ENCODE measurements around the gene PLXNC1.
A peak's percentile ranks its signal among the peaks of the same experiment; 100 is the strongest.

Gene PLXNC1

DNA sequence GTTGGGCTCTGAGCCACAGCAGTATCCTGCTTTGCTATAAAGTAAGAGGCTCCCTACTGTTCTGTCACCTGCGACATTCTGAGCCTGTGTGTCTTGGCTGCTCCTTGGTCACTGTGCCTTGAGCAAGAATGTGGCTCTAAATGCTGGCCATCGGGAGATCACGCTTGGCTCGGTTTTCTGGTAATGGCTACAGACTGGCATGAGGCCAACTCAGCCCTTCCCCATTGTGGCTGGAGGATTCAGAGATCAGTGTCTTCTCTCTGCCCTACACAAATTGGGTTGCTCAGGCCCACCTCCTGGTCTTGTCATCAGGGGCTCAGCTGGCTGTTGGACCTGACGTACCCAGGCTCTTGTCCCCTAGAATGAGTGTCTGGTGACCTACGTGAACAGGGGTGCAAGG, 94.5 kb downstream of the PLXNC1 start:
- DNase-seq (ENCODE audit: low read depth) = no peak

DNA sequence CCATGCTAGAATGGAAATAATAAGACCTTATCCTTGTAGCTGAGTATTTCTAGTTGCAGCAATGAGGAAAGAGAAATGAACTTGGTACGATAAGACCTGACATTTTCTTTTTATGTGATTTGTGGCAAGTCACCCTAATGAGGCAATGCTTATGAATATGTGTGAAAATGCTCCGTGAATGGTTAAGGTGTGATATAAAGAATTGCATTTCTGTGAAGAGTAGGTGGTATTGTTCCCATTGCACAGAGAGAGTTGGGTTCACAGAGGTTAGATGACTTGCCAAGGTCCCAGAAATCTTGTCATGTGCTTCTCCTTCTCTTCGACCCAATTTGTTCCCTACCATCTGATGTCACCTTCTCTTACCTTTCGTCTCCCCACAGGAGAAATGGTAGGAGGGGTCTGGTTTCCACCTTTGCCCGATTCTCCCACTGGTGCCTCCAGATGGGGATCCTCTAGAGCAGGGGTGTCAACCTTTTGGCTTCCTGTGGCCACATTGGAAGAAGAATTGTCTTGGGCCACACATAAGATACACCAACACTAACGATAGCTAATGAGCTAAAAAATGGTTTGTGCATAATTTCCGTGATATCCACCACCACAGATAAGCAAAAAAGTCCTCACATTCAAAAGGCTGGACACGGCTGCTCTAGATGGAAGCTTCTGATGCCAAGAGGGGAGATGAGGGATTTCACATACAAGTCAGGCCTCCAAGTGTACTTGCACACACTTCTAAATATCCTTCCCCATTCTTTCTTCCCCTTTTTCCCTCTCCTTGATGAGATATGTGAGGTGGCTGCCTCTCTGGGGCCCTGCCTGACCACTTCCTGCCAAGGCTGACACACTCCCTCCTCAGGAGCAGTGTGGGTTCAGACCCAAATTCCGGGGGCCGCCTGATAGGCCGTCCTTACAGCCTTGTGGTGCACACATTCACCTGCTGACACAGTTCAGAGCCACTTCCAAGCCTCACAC, 96.1 kb downstream of the PLXNC1 start:
- no peak for DNase-seq (ENCODE audit: low read depth)

DNA sequence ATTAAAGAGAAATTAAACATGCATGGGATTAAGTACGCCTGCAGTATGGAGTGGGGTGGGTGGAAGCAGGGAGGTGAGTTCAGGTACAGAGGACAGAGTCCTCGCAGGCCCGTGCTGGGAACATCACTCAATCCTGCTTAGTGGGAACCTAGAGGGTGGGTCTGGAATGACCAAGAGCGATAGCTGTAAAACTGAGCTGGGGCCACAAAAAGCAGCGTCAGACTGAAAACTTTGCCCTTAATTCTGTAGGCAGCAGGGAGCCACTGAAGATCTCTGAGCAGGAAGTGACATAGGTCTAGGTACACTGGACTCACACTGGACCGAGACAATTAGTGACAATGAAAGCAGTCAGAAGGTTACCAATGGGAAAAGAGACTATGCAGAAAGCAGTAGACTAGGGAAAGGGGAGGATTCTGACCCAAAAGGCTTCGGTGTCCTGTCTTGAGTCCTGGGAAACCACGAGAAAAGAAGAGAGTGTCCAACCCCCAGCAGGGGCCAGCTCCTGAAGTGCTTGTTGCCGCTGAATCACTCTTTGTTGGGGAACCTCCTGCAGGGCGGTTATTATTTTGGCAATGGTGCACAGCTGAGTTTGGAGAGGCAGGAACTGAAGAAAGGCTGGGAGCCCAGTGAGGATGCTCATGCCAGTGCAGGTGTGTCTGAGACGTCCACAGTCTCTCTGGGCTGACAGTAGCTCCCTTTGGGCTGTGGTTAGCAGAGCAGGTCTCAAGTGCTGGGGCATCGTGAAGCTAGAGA, 97.4 kb downstream of the PLXNC1 start:
- no peak for DNase-seq (ENCODE audit: low read depth)

DNA sequence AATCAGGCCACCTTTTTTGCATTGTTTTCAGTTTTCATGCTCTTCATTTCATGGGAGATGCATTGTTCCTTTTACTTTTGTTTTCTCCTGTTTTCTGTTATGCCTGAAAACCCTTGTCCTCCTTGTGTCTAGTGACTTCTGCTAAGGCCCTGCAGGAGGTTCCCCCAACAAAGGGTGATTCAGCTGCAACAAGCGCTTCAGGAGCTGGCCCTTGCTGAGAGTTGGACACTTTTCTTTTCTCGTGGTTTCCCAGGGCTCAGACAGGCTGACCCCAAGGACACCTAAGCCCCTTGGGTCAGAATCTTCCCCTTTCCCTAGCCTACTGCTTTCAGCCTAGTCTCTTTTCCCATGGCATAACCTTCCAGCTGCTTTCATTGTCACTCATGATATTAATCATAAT, 98.9 kb downstream of the PLXNC1 start:
- no peak for DNase-seq (ENCODE audit: low read depth)

DNA sequence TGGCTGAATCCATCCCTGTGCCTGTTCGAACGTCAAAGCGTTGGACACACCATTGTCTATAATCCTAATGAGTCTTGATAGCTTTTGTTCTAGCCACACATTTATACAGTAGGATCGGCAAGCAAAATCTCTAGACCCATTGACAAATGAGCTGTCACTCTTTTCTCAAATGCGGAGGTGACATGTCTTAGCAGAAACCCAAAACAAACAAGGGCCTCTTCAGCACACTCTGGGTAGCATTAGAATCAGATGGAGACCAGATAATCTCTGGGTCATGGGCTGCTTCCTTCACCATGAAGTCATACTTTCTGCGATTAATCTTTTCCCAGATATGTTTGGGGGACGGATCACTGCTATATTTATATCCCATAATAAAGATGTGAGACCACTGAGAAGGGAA, 100.2 kb downstream of the PLXNC1 start:
- DNase-seq (ENCODE audit: low read depth) = no peak

DNA sequence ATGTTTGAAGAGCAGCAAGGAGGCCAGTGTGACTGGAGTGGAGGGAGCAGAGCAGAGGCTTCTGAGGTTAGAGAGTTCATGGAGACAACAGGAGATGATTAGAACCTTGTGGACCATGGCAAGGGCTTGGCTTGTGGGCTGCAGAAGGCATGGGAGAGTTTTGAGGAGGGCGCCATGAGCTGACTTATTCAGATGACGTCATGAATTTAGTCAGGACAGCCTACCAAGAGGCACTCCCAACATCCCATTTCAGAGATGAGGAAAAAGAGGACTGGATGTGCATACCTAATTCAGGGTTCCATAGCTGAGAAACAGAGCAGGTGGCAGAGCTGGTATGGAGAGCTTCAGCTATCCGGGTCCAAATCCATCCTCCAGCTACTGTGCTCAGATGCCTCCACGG, 101.8 kb downstream of the PLXNC1 start:
- DNase-seq (ENCODE audit: low read depth) = no peak

DNA sequence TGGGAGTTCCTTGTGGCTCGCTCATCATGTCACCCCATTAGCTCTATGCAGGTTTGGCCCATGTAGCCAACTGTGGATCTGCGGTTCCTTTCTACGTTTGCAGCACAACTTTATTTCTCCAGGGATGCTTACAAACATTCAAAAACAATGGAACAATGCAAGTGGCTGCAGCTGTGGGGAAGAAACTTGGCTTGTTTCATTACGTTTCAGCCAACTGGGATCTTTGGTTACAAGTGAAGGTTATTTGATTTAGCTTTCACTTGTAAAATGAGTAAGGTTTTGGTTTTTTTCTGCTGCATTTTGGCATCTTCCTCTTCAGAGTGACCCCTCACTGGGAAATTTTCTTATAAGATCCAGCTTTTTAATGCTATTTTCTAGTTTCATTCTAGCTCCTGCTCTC, 105.9 kb downstream of the PLXNC1 start:
- DNase-seq (ENCODE audit: low read depth) = no peak

DNA sequence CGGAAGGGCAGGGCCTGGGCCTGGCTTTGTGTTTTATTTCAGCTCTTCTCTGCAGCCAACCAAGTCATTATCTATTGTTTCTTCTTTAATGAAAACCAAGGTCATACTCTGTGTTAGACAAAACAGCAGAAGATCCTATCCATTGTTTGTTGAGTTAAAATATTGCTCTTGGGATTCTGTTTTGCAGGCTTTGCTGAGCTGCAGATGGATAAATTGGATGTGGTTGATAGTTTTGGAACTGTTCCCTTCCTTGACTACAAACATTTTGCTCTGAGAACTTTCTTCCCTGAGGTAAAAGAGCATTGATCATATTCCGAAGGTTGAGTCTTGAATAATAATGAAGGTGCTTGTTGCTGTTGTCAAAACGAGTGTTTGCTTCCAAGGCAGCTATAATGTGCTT, 106.6 kb downstream of the PLXNC1 start:
- DNase-seq (ENCODE audit: low read depth) = no peak

DNA sequence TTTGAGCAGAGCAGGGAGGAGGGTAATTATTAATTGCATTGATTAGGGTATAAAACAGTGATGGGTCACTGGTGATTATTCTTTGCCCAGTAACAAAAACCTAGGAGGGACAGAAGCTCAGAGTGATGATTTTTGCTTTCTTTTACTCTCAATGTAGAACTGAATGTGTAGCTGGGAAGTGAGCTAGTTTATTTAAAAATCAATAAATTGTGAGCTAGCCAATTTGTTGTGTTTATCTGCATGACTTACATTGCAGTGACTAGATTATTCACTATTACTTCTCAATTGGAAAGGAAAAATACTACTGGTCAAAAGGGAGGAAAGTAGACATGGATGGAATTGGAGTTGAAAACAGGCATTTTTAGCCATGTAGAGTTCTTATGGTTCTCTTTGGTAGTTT, 107.1 kb downstream of the PLXNC1 start:
- DNase-seq (ENCODE audit: low read depth) = no peak

DNA sequence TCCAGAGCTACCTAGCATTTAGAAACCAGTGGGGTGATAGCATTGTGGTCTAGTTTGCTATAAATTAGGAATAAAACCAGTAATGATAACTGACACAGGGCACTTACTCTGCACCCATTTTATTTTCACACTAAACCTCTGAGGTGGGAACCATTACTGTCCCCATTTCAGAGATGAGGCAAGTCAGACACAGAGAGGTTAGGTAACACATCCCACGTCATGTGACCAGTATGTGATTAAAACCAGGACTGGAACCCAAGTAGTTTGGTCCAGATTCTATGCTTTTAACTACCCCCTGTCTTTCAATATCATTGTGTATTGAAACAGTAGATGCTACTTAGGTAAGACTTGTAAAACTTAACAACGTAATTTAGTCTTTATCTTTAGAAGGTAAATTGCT, 110.2 kb downstream of the PLXNC1 start:
- no peak for DNase-seq (ENCODE audit: low read depth)

DNA sequence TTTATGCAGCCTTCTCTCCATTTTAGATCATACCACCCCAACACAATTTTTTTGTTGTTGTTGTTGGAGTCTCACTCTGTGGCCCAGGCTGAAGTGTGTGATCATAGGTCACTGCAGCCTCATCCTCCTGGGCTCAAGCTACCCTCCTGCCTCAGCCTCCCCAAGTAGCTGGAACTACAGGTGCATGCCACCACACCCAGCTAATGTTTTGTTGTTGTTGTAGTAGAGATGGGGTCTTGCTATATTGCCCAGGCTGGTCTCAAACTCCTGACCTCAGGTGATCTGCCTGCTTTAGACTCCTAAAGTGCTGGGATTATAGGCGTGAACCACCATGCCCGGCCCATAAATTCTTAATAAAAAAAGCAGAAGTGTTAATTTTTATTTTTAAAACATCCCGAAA, 111.6 kb downstream of the PLXNC1 start:
- no peak for DNase-seq (ENCODE audit: low read depth)

DNA sequence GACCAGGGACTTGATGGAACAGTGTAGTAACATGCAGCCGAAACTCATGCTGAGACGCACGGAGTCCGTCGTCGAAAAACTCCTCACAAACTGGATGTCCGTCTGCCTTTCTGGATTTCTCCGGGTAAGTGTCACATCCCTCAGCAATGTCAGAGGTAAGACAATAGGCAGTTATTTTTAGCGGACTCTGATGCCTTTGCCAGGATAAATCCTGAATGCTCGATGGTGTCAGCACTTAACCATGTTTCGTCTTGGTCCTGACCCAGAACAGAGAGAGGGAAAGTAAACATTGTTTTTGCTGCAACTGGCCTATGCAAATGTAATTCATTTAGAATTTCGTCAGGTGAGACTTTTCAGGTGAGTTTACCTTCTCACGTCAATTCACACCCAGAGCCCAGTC, 112.3 kb downstream of the PLXNC1 start:
- no peak for DNase-seq (ENCODE audit: low read depth)

DNA sequence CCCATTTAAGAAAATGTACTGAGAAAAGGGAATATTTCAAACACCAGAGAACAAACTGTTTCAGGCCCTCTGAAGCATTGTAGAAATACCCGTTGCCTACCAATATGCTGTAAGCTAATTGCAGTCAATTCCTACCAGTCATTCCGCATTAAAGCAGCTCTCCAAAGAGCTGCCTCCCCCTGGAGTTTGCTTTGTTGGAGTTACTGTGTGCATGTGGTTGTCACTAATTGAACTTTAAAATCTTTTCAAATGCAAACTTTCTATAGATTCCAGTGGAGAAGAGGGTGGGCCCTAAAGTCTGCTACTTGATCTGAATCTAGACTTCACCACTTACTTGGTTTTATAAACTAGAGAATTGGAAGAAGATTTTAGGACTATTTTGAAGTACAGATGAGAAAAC, 112.7 kb downstream of the PLXNC1 start:
- DNase-seq (ENCODE audit: low read depth) = no peak

DNA sequence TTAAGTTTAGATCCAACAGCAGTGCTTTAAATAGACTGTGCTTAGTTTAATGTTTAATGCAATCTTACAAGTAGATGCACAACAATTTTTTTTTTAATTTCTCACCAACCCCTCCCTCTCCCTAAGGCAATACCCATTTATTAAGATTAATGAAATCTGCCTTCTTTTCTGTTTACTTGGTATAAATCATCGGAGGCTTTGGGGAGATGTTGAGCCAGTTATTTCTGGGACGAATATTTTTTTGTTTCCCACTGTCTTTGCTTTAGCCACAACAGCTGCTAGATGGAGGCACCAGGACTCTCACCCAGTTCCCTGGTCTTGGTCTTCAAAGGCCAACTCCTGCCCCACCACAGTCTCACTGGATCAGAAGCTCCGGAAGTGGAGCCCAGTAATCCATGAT, 113.4 kb downstream of the PLXNC1 start:
- no peak for DNase-seq (ENCODE audit: low read depth)

DNA sequence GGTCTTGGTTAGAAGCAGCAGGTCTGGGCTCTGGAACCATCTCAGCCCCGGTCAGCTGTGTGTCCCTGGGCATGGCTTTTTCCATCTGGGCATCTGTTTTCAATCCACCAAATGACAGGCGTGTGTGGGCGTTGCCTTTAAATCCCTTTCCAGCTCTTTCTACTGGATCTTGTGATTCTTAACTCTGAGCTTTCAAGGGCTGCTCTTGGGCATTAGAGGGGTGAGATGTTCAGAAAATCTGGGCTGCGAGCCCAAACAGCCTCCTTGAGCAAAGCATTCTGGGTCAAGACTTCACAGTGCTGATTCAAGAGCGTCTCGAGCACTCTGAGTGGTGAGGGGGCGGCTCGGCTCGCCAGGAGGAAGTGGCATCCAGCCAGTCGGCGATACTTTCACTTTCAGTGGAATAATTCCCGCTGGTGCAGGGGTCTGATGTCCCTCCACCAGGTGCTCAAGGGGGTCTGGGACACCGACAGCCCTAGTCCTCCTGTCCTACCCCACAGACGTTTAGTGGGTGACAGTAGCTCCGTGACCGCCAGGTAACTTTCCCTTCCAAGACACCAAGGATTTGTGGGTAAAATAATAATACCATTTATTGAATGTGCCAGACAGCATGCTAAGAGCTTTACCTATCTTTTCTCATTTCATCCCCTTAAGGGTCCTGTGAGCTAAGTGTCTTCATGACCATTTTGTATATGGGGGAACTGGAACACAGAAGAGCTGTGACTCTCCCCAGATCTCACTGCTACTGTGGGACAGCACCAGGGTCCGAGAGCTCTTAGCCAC, 114.0 kb downstream of the PLXNC1 start:
- peak; percentile 89 for DNase-seq (ENCODE audit: low read depth)

DNA sequence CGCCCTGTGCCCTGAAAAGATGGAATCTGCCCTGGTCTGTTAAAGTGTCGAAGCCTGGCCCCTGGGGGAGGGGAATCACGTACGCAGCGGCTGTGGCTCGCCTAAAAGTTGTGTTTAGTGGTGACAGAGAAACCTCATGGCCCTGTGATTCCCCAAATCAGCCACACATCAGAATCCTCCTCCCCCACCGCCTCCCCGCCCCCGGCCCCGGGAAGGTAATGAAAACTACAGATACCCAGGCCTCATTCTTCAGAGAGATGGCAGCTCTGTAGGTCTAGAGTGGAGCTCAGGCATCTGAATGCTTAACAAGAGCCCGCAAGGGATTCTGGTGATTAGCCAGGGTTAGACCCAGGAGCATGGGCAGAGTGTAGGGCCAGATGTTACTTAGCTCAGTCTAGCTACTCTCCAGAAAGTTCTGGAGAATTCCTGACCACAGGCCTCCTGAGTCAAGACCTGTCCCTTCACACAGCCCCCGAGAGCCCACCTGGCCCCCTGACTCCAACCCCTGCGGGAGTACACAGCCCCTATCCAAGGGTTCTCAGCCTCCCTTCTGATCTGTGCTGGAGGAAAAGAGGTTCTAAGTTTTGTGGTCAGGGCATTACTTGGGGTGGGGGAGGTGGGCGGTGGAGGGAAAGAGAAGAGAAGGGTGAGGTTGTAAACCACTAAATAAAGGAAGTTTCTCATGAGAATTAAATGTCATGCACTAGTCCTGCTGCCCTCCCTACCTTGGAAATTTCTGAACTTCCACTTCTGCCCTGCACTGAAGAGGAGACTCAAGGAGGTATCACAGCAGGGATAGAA, 114.8 kb downstream of the PLXNC1 start:
- no peak for DNase-seq (ENCODE audit: low read depth)

DNA sequence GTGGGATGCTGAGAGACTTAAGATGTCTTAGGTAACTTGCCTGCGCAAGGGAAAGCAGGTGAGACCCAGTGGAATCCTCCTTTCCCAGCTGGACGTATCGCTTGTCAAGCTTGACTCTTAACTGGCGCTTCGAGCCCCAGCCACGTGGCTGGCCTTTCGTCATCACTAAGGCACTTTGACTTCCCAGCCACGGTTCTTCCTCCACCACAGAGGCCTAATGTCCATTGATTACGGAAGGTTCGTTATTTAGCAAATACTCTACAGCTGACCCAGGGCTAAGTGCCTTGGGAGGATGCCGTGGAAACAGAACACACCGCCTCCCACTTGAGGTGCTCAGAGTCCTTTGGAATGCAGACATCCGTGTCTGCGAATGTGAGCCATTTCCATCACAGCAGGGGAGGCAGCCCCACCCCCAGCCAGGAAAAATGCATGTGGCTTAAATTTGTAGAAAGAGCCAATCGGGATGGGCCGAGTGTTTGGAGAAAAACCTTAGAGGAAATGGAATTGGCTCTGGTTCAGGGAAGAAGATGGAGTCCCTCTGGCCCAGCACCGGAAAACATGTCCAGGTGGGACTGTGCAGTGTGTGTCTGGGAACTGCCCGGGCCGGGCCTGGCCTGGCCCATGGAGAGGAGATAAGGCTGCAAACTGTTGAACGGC, 115.7 kb downstream of the PLXNC1 start:
- DNase-seq (ENCODE audit: low read depth) = no peak

DNA sequence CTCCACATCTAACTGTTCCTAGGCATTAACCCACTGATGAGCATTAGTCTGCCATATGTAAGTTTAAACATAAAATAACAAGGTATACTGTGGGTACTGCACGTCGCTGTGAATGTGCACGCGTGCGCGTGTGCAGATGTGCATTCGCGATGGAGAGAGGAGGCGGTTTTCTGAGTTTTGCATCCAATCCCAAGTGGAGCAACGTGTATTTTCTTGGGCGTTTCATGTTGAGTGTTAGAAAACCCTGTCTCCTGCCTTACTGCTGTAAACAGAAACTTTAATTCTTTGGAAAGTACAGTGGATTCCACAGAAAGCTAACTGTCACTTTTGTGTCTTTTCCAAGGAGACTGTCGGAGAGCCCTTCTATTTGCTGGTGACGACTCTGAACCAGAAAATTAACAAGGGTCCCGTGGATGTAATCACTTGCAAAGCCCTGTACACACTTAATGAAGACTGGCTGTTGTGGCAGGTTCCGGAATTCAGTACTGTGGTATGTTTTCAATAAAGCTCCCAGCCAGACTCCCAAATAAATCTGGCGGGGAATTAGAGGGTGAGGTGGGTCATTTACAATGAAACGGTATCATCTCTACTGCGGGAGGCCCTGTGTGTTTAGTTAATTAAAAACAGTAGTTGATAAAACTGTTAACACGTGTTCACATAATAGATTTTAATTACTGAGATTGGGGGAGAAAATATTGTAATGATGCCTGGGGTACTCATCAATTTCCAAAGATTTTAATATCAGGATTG, 116.5 kb downstream of the PLXNC1 start:
- no peak for DNase-seq (ENCODE audit: low read depth)

DNA sequence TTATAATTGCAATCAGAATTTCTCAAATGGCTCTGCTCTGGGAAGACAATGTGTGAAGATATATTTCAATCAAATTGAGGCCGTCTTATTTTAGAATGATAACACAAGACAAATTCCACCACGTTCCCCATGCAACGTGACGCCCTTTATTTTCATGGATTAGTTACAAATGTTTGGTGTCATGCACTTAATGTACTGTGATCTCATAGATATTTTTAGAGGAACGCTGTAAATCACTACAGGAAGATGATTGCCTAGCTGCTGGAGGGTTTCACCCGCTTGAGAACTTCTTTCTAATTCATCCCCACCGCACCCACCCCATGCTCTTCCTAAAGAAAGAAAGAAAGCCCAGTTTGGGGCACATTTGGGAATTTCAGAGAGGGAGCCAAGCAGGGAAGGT, 117.2 kb downstream of the PLXNC1 start:
- DNase-seq (ENCODE audit: low read depth) = no peak

DNA sequence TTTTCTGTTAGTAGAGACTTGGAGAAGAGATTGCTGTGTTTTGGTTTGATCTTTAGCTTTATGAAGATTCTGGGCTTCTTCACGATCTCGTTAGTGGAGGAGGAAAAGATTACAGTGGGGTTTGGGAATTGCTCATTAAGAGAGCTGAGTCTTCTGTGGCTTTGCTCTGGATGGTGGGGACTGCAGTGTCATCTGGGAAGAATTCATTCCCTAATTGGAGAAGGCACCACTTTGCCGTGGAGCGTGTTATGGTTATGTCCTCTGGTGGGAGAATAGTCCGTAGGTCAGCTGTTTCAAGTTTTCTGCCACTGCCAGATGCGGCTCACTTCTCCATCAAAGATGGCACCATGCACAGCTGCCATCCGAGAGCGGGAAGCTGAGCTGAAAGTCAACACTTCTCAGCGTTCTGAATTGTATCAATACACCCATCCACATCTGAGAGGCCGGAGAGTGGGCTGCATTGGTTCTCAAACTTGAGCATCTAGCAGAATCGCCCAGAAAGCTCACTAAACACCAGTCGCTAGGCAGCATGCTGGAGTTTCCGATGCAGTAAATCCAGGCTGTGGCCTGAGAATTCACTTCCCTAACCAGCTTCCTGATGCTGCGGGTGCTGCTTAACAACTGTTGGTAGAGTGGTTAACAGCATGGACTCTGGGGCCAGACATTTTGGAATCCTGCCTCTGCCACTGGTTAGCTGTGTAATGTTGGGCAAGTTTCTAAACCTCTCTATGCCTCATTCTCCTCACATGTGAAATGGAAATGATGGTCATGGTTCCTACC, 117.8 kb downstream of the PLXNC1 start:
- DNase-seq (ENCODE audit: low read depth) = no peak

All from GM04504 (cell line).